GM12892 (cell line): ENCODE measurements around the gene FOXRED2.

ENCODE experiments used
- POLR2A ChIP-seq: IDR thresholded peaks from 2 replicates; pipeline ENCODE4 v1.6.1; 2011; ENCODE audit warnings: low read depth, low read length, control low read depth
- POLR2AphosphoS5 ChIP-seq: IDR thresholded peaks from 2 replicates; pipeline ENCODE4 v1.6.1; 2011; ENCODE audit warnings: low read depth, low read length, control low read depth

DNA sequence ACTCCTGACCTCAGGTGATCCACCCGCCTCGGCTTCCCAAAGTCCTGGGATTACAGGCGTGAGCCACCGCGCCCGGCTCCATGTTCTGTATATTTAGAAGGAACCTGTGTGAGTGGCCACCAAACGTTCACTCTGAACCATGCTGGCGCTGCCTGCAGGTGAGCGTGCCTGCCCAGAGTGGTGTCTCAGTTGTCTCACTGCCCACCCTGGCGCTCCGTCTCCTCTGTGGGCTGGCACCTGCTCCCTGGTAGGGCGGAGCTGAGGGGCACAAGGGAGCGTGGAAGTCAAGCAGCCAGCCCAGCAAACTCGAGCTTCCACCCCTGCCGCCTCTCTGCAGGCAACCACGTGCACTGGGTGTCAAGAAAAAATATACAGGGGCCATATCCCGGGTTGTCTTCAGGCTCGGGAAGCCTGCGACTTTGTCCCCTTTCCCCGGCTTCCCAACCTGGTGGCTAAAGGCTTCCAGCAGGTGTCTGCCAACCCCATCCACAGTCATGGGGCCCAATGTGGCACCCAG lies 42.1 kb downstream of the FOXRED2 start:
- TF ChIP-seq POLR2A (no peak), POLR2AphosphoS5 (no peak)
